Measurements from ENCODE around the gene DYRK1A.

The DYRK1A gene

DNA sequence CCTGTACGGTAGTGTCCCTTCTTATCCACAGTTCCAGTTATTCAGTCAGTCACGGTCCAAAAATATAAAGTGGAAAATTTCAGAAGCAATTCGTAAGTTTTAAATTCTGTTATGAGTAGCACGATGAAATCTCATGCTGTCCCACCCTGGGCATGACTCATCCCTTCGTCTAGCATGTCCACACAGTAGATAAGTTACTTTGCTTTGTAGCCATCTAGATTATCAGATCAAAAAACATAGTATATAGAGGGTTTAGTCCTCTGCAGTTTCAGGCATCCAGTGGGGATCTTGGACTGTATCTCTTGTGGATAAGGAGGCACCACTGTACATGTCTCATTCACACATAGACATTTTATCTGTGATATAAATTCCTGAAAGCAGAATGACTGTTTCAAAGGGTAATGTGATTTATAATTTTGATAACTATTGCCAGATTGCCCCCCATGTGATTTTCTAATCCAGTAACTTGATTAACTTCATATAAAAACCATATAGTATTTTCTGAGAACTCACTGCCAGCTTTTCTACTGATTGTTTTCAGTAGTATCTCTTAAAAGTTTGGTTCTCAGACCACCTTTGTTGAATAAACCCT is 143.3 kb downstream of the DYRK1A start:
- H3K4me3 ChIP-seq (ENCODE audit: low read depth, low read length): no peak overlapping the region
- TF ChIP-seq, protein P1, sequence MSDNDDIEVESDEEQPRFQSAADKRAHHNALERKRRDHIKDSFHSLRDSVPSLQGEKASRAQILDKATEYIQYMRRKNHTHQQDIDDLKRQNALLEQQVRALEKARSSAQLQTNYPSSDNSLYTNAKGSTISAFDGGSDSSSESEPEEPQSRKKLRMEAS (IDR thresholded peaks at IDR 0.05; ENCODE audit: low read depth, low read length): no peak
- TF ChIP-seq, protein P2, sequence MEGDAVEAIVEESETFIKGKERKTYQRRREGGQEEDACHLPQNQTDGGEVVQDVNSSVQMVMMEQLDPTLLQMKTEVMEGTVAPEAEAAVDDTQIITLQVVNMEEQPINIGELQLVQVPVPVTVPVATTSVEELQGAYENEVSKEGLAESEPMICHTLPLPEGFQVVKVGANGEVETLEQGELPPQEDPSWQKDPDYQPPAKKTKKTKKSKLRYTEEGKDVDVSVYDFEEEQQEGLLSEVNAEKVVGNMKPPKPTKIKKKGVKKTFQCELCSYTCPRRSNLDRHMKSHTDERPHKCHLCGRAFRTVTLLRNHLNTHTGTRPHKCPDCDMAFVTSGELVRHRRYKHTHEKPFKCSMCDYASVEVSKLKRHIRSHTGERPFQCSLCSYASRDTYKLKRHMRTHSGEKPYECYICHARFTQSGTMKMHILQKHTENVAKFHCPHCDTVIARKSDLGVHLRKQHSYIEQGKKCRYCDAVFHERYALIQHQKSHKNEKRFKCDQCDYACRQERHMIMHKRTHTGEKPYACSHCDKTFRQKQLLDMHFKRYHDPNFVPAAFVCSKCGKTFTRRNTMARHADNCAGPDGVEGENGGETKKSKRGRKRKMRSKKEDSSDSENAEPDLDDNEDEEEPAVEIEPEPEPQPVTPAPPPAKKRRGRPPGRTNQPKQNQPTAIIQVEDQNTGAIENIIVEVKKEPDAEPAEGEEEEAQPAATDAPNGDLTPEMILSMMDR (IDR thresholded peaks at IDR 0.05; ENCODE audit: low read depth, low read length): no peak
- TF ChIP-seq POLR2A (IDR thresholded peaks at IDR 0.05; ENCODE audit: extremely low read depth, insufficient read length) (no peak), MYC (IDR thresholded peaks at IDR 0.05; ENCODE audit: low read depth, low read length) (no peak)
- no peak for DNase-seq (ENCODE audit: low read depth)

DNA sequence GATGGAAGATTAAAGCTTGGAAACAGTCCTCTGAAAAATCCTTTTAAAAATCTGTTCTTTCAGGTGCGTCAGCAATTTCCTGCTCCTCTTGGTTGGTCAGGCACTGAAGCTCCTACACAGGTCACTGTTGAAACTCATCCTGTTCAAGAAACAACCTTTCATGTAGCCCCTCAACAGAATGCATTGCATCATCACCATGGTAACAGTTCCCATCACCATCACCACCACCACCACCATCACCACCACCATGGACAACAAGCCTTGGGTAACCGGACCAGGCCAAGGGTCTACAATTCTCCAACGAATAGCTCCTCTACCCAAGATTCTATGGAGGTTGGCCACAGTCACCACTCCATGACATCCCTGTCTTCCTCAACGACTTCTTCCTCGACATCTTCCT is 145.3 kb downstream of the DYRK1A start:
- H3K4me3 ChIP-seq (ENCODE audit: low read depth, low read length): no peak overlapping the region
- no peak for DNase-seq (ENCODE audit: low read depth)
- TF ChIP-seq POLR2A (IDR thresholded peaks at IDR 0.05; ENCODE audit: extremely low read depth, insufficient read length) (no peak), MYC (IDR thresholded peaks at IDR 0.05; ENCODE audit: low read depth, low read length) (no peak)
- TF ChIP-seq, protein P2 (IDR thresholded peaks at IDR 0.05; ENCODE audit: low read depth, low read length): no peak
- TF ChIP-seq, protein P1 (IDR thresholded peaks at IDR 0.05; ENCODE audit: low read depth, low read length): no peak

DNA sequence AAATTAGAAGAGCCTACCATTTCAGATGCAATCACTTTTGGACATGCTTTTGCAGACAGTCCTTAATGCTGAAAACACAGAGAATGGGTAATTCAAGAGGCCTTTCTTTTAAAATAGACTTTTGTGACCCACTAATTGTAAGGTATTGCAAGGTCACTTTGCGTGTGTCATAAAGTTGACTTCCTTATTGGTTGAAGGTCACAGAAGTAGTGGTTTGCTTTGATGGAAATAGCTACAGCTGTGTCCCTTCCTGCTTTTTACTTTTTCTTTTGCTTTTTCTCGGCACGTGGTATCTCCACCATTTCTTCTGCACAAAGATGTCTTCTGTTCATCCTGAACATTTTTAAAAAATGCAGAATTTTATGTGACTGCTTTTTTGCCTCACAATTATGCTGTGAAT is 146.8 kb downstream of the DYRK1A start:
- peak; percentile 12 for DNase-seq (ENCODE audit: low read depth)
- H3K4me3 ChIP-seq (ENCODE audit: low read depth, low read length): no peak overlapping the region
- TF ChIP-seq MYC (IDR thresholded peaks at IDR 0.05; ENCODE audit: low read depth, low read length): no peak
- TF ChIP-seq POLR2A (IDR thresholded peaks at IDR 0.05; ENCODE audit: extremely low read depth, insufficient read length): no peak
- TF ChIP-seq, protein P2 (IDR thresholded peaks at IDR 0.05; ENCODE audit: low read depth, low read length): no peak
- TF ChIP-seq, protein P1 (IDR thresholded peaks at IDR 0.05; ENCODE audit: low read depth, low read length): no peak

DNA sequence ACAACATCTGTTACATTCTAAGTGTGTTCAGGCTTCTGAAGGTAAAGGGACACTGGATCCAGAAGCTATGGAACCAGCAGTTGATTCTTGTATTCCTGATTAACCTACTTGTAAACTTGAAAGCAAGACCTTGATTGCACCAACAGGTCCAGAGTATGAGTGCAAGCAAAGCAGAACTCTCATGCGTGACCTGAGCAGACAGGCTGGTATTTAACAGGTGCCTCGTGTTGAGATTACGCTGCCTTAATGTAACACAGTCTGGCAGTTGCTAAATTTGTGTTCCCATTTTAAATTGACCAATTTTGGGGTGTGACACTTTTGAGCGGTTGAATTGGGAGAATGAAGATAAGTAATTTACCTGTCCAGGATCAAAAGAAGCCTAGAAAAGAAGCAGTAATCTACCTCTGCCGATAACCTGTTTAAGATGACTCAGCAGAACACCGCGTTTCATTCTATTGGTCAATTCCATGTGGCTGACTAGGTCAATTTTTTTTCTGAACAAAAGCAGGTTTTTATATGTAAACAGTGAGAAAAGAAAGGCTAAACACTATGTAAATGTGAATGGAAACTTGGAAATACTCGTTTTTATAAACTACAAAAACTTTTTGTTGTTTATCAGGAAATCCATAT is 147.6 kb downstream of the DYRK1A start:
- no peak for TF ChIP-seq MYC (IDR thresholded peaks at IDR 0.05; ENCODE audit: low read depth, low read length)
- no peak for DNase-seq (ENCODE audit: low read depth)
- no peak overlapping the region for H3K4me3 ChIP-seq (ENCODE audit: low read depth, low read length)

DNA sequence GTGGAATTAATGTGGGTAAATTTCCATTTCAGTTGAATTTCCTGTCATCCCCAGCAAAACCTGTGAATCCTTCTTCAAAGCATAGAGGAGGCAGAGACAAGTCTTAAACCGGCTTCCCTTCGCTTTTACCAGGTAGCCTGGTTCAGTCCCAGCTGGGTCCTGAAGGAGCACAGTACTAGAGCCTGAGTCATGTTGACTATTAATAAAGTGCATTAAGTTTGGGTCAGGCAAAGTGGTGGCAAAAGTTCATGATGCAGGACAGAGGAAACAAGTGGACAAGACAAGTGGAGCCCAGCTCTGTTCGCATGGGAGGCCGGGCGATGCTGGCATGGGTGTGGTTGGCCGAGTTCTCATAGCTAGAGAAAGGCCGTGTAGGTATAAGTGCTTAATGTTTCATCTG is 150.4 kb downstream of the DYRK1A start:
- no peak for DNase-seq (ENCODE audit: low read depth)
- no peak overlapping the region for H3K4me3 ChIP-seq (ENCODE audit: low read depth, low read length)
- TF ChIP-seq POLR2A (IDR thresholded peaks at IDR 0.05; ENCODE audit: extremely low read depth, insufficient read length): no peak
- TF ChIP-seq, protein P2 (IDR thresholded peaks at IDR 0.05; ENCODE audit: low read depth, low read length): no peak
- TF ChIP-seq MYC (IDR thresholded peaks at IDR 0.05; ENCODE audit: low read depth, low read length): no peak
- TF ChIP-seq, protein P1 (IDR thresholded peaks at IDR 0.05; ENCODE audit: low read depth, low read length): no peak

DNA sequence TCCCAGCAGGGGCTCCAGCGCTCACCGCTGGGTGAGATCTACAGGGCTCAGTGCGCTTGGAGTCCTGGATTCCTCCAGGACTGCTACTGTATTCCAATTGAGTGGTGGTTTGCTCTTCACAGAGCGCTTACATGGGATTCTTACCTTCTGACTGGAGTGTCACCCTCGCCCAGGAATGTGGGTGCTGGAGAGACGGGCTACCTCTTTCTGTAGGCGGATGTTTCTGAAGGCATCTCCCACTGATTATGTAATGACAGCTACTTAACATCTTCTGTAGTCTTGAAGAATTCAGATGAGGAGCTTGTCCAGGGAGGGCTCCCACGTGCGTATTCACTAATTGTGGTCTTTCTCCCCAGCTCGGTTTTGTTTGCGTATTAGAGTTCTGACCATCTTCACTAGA is 154.2 kb downstream of the DYRK1A start:
- no peak for DNase-seq (ENCODE audit: low read depth)
- TF ChIP-seq, protein P1 (IDR thresholded peaks at IDR 0.05; ENCODE audit: low read depth, low read length): no peak
- no peak for TF ChIP-seq MYC (IDR thresholded peaks at IDR 0.05; ENCODE audit: low read depth, low read length)
- TF ChIP-seq, protein P2 (IDR thresholded peaks at IDR 0.05; ENCODE audit: low read depth, low read length): no peak
- TF ChIP-seq POLR2A (IDR thresholded peaks at IDR 0.05; ENCODE audit: extremely low read depth, insufficient read length): no peak
- H3K4me3 ChIP-seq (ENCODE audit: low read depth, low read length): no peak overlapping the region

All from NB4 (cell line).